ENCODE data around the gene KCNJ10.

- TF ChIP-seq CTCF (IDR thresholded peaks at IDR 0.05; ENCODE audit: poor library complexity), result no peak
- no peak for TF ChIP-seq EZH2 (IDR thresholded peaks at IDR 0.05; ENCODE audit: borderline replicate concordance)
Observed at GRCh38 chr1:160112357-160112756, 42.4 kb upstream of the KCNJ10 start.
